DOHH2 (cell line): ENCODE data around the gene LAMB1.

Source experiments
- H3F3A ChIP-seq: fragments of 200-600 bp; sonication (generic), shearing (Covaris generic); 2 replicates; pipeline ENCODE4 v1.6.0; 2016; ENCODE audit warnings: antibody characterized with exemption, mild to moderate bottlenecking; ENCODE audit not compliant: control insufficient read depth, insufficient read depth
- H3K27ac ChIP-seq: fragments of 200-600 bp; sonication (generic); 2 replicates; pipeline ENCODE4 v1.5.1; 2014; ENCODE audit warnings: low read depth, mild to moderate bottlenecking, low read length, moderate library complexity
- H3K27me3 ChIP-seq: fragments of 200-600 bp; sonication (generic); 2 replicates; pipeline ENCODE4 v1.6.1; 2014; ENCODE audit warnings: mild to moderate bottlenecking, low read length, mixed read lengths; ENCODE audit not compliant: control insufficient read depth
- H3K36me3 ChIP-seq: fragments of 200-600 bp; sonication (generic); 2 replicates; pipeline ENCODE4 v1.6.1; 2014; ENCODE audit warnings: mild to moderate bottlenecking, low read length, moderate library complexity, mixed read lengths; ENCODE audit not compliant: control insufficient read depth
- H3K4me1 ChIP-seq: fragments of 200-600 bp; sonication (generic); 2 replicates; pipeline ENCODE4 v1.6.1; 2014; ENCODE audit warnings: mild to moderate bottlenecking, low read length, mixed read lengths; ENCODE audit not compliant: control insufficient read depth
- H3K4me2 ChIP-seq: fragments of 200-600 bp; sonication (generic); 2 replicates; pipeline ENCODE4 v1.6.0; 2014; ENCODE audit warnings: mild to moderate bottlenecking, low read length, moderate library complexity
- H3K4me3 ChIP-seq: fragments of 200-600 bp; sonication (generic); 2 replicates; pipeline ENCODE4 v1.5.1; 2014; ENCODE audit warnings: mild to moderate bottlenecking, low read length, mixed read lengths
- H3K79me2 ChIP-seq: fragments of 200-600 bp; sonication (generic); 2 replicates; pipeline ENCODE4 v1.6.1; 2014; ENCODE audit warnings: mild to moderate bottlenecking, low read length, mixed read lengths; ENCODE audit not compliant: control insufficient read depth
- H3K9me2 ChIP-seq: fragments of 200-600 bp; sonication (generic); replicated peaks from 2 replicates; pipeline ENCODE4 v1.6.1; 2014; ENCODE audit warnings: mild to moderate bottlenecking, low read length, mixed read lengths; ENCODE audit not compliant: control insufficient read depth
- H3K9me3 ChIP-seq: fragments of 200-600 bp; sonication (generic); 2 replicates; pipeline ENCODE4 v1.6.1; 2014; ENCODE audit warnings: antibody characterized with exemption, low read length, mixed read lengths; ENCODE audit not compliant: control insufficient read depth, insufficient read depth
- H4K20me1 ChIP-seq: fragments of 200-600 bp; sonication (generic); 2 replicates; pipeline ENCODE4 v1.6.0; 2014; ENCODE audit warnings: low read depth, mild to moderate bottlenecking, antibody characterized with exemption, low read length, moderate library complexity; ENCODE audit not compliant: control insufficient read depth, insufficient read depth
- EZH2phosphoT487 ChIP-seq: fragments of 200-600 bp; sonication (generic); IDR thresholded peaks from 2 replicates; pipeline ENCODE4 v1.6.1; 2017; ENCODE audit warnings: borderline replicate concordance, mild to moderate bottlenecking, antibody characterized with exemption, low read length, moderate library complexity, mixed read lengths
- TF ChIP-seq, protein P1 (sequence below): fragments of 200-600 bp; sonication (generic); IDR thresholded peaks from one replicate; pipeline ENCODE4 v1.5.1; 2014; ENCODE audit warnings: antibody characterized with exemption, mild to moderate bottlenecking, low read depth, low read length; ENCODE audit not compliant: poor library complexity, severe bottlenecking

Gene LAMB1

DNA sequence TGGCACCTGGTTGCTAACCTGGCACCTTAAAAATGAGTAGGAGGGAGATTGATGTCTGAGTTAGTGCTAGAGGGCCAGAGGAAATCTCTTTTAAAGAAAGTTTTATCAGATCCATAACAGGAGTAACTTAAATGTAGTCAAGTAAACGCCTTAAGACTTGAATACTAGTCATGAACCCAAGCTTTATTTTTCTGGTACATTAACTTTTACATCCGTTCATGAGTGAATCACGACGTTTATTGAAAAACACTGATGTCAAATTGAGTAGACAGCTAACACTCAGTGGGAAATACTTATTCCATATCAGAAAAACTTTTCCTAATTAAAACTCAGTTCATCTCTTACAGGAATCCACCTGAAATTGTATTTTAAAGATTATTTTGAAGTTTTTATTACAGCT lies 6.9 kb upstream of the LAMB1 start:
- TF ChIP-seq, protein P1, sequence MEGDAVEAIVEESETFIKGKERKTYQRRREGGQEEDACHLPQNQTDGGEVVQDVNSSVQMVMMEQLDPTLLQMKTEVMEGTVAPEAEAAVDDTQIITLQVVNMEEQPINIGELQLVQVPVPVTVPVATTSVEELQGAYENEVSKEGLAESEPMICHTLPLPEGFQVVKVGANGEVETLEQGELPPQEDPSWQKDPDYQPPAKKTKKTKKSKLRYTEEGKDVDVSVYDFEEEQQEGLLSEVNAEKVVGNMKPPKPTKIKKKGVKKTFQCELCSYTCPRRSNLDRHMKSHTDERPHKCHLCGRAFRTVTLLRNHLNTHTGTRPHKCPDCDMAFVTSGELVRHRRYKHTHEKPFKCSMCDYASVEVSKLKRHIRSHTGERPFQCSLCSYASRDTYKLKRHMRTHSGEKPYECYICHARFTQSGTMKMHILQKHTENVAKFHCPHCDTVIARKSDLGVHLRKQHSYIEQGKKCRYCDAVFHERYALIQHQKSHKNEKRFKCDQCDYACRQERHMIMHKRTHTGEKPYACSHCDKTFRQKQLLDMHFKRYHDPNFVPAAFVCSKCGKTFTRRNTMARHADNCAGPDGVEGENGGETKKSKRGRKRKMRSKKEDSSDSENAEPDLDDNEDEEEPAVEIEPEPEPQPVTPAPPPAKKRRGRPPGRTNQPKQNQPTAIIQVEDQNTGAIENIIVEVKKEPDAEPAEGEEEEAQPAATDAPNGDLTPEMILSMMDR = no peak
- TF ChIP-seq EZH2phosphoT487 = no peak
- no peaks in the 10 kb centered on the region for H3K27me3 ChIP-seq

DNA sequence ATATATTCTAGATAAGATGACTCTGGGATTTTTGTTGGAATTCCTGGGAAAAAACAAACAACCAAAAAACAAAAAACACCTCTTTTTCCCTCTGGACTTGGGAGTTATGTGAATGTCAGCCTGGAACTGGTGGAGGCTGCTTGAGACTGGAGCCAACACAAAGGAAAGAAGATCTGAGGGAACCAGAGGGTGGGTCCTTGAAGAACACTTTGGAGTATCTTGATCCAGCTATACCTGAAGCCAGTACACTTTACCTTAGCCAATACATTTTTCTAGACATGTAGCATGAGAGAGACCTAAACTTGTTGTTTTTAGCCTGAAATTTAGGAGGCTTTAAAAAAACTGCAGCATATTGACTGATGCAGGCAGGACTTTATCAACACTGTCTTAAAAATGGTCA lies 5.9 kb upstream of the LAMB1 start:
- Histone ChIP-seq H3K4me3 (no peak overlapping the region), H3K9me3 (no peaks in the 10 kb centered on the region; the same call in 1 of the 2 replicates), H3F3A (no peaks in the 10 kb centered on the region), H3K27me3 (no peaks in the 10 kb centered on the region), H3K4me1 (no peaks in the 10 kb centered on the region), H3K36me3 (no peaks in the 10 kb centered on the region), H3K27ac (no peak overlapping the region), H3K4me2 (no peak overlapping the region), H3K79me2 (no peaks in the 10 kb centered on the region), H4K20me1 (no peaks in the 10 kb centered on the region), H3K9me2 (no peaks in the 10 kb centered on the region)
- TF ChIP-seq, protein P1 = no peak
- no peak for TF ChIP-seq EZH2phosphoT487

More for the DNA sequence above, 6.9 kb upstream of the LAMB1 start:
- H3K9me3 ChIP-seq = no peaks in the 10 kb centered on the region
- H3F3A ChIP-seq = no peaks in the 10 kb centered on the region
- no peaks in the 10 kb centered on the region for H4K20me1 ChIP-seq
- no peak overlapping the region for H3K4me2 ChIP-seq
- H3K9me2 ChIP-seq = no peaks in the 10 kb centered on the region
- no peak overlapping the region for H3K4me3 ChIP-seq
- H3K36me3 ChIP-seq = no peaks in the 10 kb centered on the region
- no peaks in the 10 kb centered on the region for H3K79me2 ChIP-seq
- H3K4me1 ChIP-seq = no peaks in the 10 kb centered on the region
- no peak overlapping the region for H3K27ac ChIP-seq

DNA sequence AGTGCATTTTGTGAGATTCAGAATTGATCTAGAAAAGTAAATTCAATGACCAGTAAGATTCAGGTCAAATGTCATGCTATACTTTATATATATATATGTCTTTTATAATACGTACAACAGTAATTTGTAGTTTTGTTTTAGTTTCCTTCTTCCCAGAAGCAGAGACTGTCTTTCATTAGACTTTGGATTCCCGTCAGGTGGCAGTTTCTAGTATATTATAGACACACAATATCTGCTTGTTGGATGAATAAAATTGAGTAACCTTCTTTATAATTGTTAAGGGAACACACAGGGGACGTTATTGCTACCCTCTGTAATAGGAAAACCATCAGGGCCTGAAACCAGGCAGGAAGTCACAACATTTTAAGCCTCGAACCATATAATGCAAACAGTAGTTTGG lies 5.3 kb upstream of the LAMB1 start:
- Histone ChIP-seq H4K20me1 (no peaks in the 10 kb centered on the region), H3K4me2 (no peak overlapping the region), H3F3A (no peaks in the 10 kb centered on the region), H3K9me3 (no peaks in the 10 kb centered on the region; the same call in 1 of the 2 replicates), H3K27ac (no peak overlapping the region), H3K4me1 (no peaks in the 10 kb centered on the region), H3K4me3 (no peak overlapping the region), H3K79me2 (no peaks in the 10 kb centered on the region), H3K9me2 (no peaks in the 10 kb centered on the region), H3K36me3 (no peaks in the 10 kb centered on the region), H3K27me3 (no peaks in the 10 kb centered on the region)
- TF ChIP-seq, protein P1 = no peak
- TF ChIP-seq EZH2phosphoT487 = no peak
